GM18861 (cell line): ENCODE measurements around the gene CERS1.
A peak's percentile ranks its signal among the peaks of the same experiment; 100 is the strongest.

ENCODE experiments used
- ATAC-seq: cut with Tn5 transposase; IDR thresholded peaks from one replicate; pipeline ENCODE4 v1.9.1; 2021; ENCODE audit not compliant: unreplicated experiment

Gene CERS1

GRCh38 chr19:18840288-18841267 lies 55.4 kb downstream of the CERS1 start:
- no peak for ATAC-seq

DNA sequence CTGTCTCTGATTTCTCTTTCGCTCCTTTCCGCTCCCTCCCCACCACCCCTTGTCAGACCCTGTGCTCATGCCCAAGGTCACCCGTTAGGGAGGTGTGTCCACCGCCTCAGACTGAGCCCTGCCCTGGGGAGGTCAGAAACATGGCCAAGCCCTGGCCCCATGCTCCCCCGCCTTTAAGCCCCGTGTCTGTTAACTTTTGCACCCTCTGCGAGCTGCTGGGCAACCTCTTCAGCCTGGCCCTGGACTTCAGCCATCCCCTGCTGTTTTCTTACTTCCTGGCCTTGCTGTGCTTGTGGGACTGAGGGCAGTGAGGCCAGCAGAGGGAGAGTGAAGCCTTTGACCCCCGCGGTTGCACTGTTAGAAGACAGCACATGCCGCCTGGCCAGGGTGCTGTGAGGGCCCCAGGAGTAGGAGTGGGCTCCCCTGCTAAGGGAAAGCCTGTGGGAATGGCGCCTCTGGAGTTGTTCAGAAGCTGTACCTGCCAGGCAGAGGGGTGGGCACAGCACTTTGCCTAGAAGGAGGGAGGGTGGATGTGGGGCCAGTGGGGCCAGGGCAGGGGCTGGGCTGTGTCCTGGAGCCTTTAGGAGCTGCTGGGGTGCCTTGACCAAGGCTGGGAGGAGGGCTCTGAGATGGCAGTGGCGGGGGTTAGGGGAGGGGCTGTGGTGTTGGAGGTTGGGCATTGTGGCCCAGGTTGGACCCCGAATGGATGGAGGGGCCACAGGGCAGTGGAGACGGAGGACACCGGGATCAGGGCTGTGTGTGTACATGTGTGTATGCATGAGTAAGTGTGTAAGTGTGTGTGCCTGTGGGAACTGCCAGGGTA lies 56.3 kb downstream of the CERS1 start:
- no peak for ATAC-seq

GRCh38 chr19:18834644-18834984 lies 61.3 kb downstream of the CERS1 start:
- no peak for ATAC-seq

- ATAC-seq: no peak
Observed at GRCh38 chr19:18833849-18834643, 61.9 kb downstream of the CERS1 start.

- no peak for ATAC-seq
Observed at GRCh38 chr19:18833141-18833476, 62.8 kb downstream of the CERS1 start.

GRCh38 chr19:18832306-18833140 lies 63.4 kb downstream of the CERS1 start:
- peak; percentile 21 for ATAC-seq

- ATAC-seq: peak; percentile 64
Observed at GRCh38 chr19:18831524-18832305, 64.2 kb downstream of the CERS1 start, which contains the start of gene UPF1. Gene UPF1 (plus strand): TSS chr19:18831959. CDS start chr19:18832210, 251 bp downstream.

DNA sequence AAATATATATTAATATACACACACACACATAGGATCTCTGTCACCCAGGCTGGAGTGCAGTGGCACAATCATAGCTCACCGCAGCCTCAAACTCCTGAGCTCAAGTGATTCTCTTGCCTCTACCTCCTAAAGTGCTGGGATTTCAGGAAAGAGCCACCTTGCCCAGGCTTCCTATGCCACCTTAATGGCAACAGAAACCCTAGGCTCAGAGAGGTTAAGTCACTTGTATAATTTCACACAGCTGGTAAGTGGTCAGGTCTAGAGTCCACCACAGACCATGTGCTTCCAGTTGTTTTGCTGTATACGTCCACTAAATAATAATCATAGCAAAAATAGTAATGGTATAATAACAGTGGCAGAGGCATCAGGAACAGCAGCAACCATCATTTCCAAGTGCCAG lies 65.5 kb downstream of the CERS1 start:
- ATAC-seq: no peak

DNA sequence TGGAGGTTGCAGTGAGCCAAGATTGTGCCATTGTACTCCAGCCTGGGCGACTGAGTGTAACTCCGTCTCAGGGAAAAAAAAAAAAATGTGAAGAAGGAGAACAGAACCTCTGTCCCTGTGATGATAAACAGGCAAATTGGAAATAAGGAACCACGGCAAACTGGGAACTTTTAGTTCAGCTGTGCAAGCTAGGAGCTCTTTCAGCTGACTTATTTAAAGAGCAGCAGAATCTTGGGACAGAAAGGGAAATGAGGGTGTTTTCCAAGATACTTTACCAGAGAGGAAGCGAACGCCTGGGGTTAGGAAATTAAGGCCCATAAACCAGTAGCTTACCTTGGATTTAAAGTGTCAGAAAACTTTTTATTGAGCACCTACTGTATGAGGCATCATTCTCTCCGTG lies 67.2 kb downstream of the CERS1 start:
- no peak for ATAC-seq
